ENCODE data around the gene TMEM108.
A peak's percentile ranks its signal among the peaks of the same experiment; 100 is the strongest.

Gene TMEM108

GRCh38 chr3:133168025-133168401 lies 129.8 kb downstream of the TMEM108 start:
- DNase-seq = no peak

- no peak for DNase-seq
Measured at GRCh38 chr3:133169331-133170068, 131.3 kb downstream of the TMEM108 start.

DNA sequence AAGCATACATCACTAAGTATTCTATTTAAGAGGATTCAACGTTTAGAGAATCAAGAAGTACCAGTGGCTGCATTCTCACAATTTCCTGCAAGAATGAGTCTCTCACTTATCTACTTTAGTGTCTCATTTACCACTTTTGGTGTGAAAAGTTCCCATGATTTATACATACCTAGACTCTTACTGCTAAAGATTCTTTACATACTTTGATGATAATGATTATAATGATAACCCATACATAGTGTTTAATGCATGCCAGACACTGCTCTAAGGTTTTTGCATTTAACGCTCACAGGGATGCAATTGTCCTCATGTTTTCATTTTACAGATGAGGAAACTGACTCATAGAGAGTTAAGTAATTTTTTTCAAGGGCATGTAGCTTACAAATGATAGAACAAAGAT lies 133.6 kb downstream of the TMEM108 start:
- DNase-seq = no peak

- DNase-seq = no peak
Measured at GRCh38 chr3:133181392-133182150, 143.4 kb downstream of the TMEM108 start.

GRCh38 chr3:133187870-133188379 lies 149.7 kb downstream of the TMEM108 start:
- no peak for DNase-seq

DNA sequence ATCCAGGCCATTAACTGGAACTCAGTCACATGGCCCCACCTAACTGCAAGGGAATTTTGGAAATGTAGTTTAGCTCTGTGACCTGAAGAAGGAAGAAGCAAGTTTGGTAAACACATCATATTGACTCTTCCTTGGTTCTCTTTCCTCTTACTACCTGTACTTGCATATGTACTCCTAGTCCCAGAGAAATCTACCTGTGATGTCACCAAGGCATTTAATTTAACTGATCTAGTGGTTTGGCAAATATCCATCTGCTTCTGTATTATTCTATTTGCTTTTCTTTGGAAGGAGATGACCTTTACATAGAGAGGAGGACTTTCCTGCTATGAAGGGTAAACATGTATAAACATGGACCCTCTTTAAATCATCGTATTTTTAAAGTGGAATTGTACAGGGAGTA lies 150.8 kb downstream of the TMEM108 start:
- DNase-seq = no peak

- DNase-seq = no peak
Measured at GRCh38 chr3:133189893-133190292, 151.7 kb downstream of the TMEM108 start.

GRCh38 chr3:133191818-133192217 lies 153.6 kb downstream of the TMEM108 start:
- DNase-seq = no peak

GRCh38 chr3:133192363-133192945 lies 154.3 kb downstream of the TMEM108 start:
- no peak for DNase-seq

DNA sequence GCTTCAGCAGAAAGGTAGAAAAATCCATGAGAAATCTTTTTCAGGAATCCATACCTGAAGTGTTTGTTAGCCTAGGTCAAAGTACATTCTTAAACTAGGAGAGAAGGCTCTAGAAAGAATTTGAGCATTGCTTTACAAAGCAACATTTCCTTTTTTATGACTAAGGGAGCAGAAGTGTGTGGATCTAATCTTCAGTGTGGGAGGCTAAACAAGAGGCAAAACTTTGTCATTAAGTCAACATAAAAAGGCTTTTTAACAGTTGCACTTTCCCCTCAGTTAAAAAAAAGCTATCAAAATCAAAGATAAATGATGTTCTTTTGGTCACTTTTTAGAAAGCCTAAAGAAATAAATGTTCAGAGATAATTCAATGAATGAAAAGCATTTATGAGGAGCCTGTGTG lies 154.8 kb downstream of the TMEM108 start:
- no peak for DNase-seq

DNA sequence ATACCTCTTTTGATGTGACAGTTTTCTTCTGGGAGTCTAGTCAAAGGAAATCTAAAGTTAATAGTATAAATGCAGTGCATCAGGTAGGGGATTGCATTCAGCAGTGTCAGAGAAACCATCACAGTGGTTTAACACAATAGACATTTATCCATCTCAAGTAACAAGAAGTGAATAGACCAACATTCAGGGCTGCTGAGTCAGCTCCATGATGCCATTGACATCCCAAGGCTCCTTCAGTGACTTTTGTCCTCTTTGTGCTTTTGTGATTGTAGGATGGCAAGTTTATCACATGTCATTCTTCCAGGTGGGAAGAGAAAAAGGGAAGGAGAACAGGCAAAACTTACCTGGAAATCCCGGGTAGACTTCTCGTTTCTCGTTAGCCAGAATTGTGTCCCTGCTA lies 158.3 kb downstream of the TMEM108 start:
- no peak for DNase-seq

DNA sequence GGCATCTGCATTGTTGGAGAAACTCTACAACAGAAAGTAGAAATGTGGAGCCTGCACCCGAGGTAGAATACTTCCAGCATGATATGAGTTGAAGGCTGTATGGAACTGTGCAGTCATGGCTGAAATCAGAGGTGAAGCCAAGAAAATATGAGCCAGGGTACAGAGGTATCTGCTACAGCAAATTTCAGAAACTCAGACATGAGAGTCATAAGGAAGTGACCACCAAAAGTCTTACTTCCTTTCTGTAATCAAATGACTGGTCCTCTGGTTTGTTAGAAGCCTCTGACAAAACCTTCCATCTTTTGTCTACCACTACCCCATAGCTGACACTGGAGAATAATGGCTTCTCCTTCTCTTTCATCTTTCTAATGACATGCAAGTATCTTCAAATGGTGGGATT lies 159.4 kb downstream of the TMEM108 start:
- DNase-seq = no peak

GRCh38 chr3:133206921-133207320 lies 168.7 kb downstream of the TMEM108 start:
- no peak for DNase-seq

GRCh38 chr3:133208184-133208583 lies 170.0 kb downstream of the TMEM108 start:
- DNase-seq = no peak

DNA sequence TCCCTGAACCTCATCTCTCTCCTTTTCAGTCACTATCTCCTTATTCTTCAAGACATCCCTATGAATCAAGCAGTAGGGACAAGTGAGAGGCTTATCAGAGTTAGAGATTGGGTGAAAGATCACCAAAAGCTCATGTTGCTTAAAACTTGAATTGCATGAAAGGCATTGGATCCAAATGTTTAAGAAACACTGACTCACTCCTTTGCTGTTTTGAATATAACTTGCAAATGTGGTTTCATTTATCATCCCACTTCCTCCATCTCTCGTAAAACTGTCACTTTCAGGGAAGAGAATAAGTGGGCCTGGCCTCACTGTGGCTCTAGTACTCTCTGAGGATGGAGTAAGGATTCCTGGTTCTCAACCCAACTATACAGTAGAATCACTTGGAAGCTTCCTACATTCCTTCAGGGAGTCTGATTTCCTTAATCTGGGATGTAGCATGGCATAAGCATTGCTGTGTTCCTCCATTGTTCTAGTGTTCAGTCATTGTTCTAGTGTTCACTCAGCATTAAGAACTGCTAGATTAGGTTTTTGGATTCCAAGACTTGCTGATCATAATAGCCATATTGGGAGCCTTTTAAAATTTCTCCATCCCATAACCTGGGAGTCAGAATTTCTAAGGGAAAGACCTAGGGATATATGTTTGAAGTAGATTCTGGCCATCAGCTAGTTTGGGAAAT lies 171.8 kb downstream of the TMEM108 start:
- peak; percentile 37 for DNase-seq

GRCh38 chr3:133210656-133211055 lies 172.5 kb downstream of the TMEM108 start:
- no peak for DNase-seq

DNA sequence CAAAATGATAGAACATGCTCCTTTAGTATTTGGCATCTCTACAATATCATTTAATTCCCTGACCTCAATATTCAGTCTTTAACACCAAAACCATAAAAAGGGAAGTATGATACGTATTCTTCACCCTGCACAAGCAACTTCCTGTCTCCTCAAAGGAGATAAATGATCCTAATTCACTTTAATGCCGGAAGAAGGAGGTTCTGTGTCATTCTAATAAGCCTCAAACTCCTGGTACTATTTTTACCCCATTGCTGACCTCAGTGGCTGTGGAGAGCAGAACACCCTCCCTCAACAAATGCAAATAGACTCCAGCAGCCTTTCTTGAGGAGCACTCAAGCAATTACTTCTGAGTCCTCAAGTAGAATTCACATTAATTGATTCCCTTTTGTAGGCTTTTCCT lies 173.3 kb downstream of the TMEM108 start:
- DNase-seq = peak; percentile 14

GRCh38 chr3:133211856-133212255 lies 173.7 kb downstream of the TMEM108 start:
- no peak for DNase-seq

- DNase-seq = no peak
Measured at GRCh38 chr3:133213937-133214336, 175.7 kb downstream of the TMEM108 start.

- no peak for DNase-seq
Measured at GRCh38 chr3:133227813-133228212, 189.6 kb downstream of the TMEM108 start.

- no peak for DNase-seq
Measured at GRCh38 chr3:133230195-133230594, 192.0 kb downstream of the TMEM108 start.

- DNase-seq = no peak
Measured at GRCh38 chr3:133236901-133237300, 198.7 kb downstream of the TMEM108 start.

DNA sequence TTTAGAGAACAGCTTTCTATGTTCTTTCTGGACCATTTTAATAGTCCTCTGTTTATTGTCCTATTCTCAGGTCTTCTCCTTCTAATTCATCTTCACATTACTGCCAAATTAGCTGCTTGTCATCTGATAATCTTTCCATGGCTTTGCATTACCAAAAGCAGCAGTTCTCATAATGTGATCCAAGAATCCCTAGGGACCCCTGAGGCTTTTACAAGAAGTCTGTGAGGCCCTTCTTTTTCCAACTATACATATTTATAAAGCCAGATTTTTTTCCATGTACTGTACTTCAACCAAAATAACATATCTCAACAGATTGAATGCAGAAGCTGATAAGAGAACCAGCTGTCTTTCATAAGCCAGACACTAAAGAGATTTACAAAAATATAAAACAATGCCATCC lies 199.2 kb downstream of the TMEM108 start:
- no peak for DNase-seq
